ENCODE measurements around the gene ST8SIA2. TPM values are rescaled to one million over a fixed set of nuclear protein-coding genes. Genes with fewer than 3 reads are reported as not detected.
A peak's percentile ranks its signal among the peaks of the same experiment; 100 is the strongest.

The ST8SIA2 gene
- total RNA-seq, 1 donor from 2014 or later = 27.4 TPM

DNA sequence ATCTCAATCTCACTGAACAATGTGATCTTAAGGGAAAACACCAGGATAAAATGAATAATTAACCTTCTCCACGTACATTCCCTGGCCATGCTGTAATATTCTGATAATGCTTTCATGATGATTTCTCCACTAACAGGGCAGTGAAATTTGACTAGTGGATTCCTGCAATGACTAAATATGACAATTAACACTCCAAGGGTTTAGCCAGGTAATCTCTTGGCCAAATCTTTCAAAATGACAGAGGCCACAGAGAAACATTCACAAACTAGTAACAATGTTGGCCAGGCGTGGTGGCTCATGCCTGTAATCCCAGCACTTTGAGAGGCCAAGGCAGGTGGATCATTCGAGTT lies 31.7 kb upstream of the ST8SIA2 start:
- no peaks in the 10 kb centered on the region for H3K4me1 Mint-ChIP-seq
- no peaks in the 10 kb centered on the region for H3K9me3 Mint-ChIP-seq
- no peak overlapping the region for H3K4me3 Mint-ChIP-seq
- H3K27ac Mint-ChIP-seq (ENCODE audit: unreplicated experiment) = no peak overlapping the region
- H3K27me3 Mint-ChIP-seq (ENCODE audit: low read depth) = peaks cover 5% of the 10 kb centered on the region
- no peak for DNase-seq (ENCODE audit: low read depth, low spot score)
- no peaks in the 10 kb centered on the region for H3K36me3 Mint-ChIP-seq (ENCODE audit: low read depth)
- TF ChIP-seq, protein P1, sequence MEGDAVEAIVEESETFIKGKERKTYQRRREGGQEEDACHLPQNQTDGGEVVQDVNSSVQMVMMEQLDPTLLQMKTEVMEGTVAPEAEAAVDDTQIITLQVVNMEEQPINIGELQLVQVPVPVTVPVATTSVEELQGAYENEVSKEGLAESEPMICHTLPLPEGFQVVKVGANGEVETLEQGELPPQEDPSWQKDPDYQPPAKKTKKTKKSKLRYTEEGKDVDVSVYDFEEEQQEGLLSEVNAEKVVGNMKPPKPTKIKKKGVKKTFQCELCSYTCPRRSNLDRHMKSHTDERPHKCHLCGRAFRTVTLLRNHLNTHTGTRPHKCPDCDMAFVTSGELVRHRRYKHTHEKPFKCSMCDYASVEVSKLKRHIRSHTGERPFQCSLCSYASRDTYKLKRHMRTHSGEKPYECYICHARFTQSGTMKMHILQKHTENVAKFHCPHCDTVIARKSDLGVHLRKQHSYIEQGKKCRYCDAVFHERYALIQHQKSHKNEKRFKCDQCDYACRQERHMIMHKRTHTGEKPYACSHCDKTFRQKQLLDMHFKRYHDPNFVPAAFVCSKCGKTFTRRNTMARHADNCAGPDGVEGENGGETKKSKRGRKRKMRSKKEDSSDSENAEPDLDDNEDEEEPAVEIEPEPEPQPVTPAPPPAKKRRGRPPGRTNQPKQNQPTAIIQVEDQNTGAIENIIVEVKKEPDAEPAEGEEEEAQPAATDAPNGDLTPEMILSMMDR (conservative IDR thresholded peaks at IDR 0.05) = no peak

DNA sequence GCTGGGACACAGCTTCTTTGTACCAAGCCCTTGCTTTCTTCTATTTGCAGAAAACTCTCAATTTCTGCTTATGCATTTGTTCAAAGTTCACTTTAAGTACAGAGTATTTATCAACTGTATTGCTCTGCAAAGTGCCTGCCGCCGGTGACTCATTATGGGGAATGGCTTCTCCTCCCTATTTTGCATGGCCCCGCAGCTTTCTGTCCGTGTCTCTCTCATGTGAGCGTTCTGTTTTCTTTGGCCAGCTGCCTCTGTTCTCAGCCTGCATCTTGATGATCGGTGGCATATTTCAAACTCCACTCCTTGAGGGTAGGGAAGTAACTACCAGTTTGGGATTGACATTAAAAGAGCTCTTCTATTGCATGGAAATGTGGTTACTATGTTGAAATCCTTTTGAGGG lies 28.6 kb upstream of the ST8SIA2 start:
- no peak for DNase-seq (ENCODE audit: low read depth, low spot score)
- Mint-ChIP-seq H3K27me3 (ENCODE audit: low read depth) (peaks cover 5% of the 10 kb centered on the region), H3K36me3 (ENCODE audit: low read depth) (no peaks in the 10 kb centered on the region), H3K9me3 (no peaks in the 10 kb centered on the region), H3K4me3 (no peak overlapping the region), H3K27ac (ENCODE audit: unreplicated experiment) (no peak overlapping the region), H3K4me1 (no peaks in the 10 kb centered on the region)
- TF ChIP-seq, protein P1 (conservative IDR thresholded peaks at IDR 0.05) = no peak

DNA sequence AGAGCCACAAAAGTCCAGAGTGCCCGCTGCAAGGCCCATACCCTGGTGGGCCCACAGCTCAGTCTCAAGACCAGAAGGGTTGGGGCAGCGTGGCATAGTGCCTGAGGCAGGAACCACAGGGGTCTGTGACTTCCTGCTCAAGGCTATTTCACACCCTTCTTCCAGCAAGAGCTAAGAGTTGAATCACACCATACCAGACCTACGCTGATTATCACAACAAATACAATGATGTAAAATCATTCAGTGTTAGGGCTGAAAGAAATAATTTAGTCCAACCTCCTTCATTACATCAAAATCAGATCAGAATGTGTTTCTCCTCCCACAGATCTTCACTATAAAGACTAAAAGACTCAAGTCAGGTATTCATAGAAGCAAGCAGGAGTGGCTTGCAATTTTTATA lies 27.8 kb upstream of the ST8SIA2 start:
- TF ChIP-seq, protein P1 (conservative IDR thresholded peaks at IDR 0.05) = no peak
- H3K36me3 Mint-ChIP-seq (ENCODE audit: low read depth) = no peaks in the 10 kb centered on the region
- H3K4me3 Mint-ChIP-seq = no peak overlapping the region
- no peak overlapping the region for H3K27ac Mint-ChIP-seq (ENCODE audit: unreplicated experiment)
- H3K27me3 Mint-ChIP-seq (ENCODE audit: low read depth) = peaks cover 5% of the 10 kb centered on the region
- no peaks in the 10 kb centered on the region for H3K4me1 Mint-ChIP-seq
- no peaks in the 10 kb centered on the region for H3K9me3 Mint-ChIP-seq
- DNase-seq (ENCODE audit: low read depth, low spot score) = no peak

DNA sequence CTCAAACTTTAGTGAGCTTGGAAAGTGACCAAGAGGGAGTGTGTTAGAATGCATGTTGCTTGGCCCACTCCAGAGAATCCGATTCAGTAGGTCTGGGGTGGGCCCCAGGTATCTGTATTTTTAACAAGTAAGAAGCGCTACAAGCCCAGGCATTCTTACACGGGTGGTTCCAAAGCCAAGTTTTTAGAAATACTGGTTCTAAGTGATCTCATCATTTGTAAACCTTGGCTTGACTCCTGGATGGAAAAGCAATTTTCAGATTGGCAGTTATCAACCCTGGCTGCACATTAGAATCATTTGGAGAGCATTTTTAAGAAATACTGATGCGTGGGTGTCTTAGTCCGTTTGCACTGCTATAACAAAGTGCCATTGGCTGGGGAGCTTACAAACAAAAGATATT lies 27.3 kb upstream of the ST8SIA2 start:
- Mint-ChIP-seq H3K4me3 (no peak overlapping the region), H3K27me3 (ENCODE audit: low read depth) (peaks cover 5% of the 10 kb centered on the region), H3K27ac (ENCODE audit: unreplicated experiment) (no peak overlapping the region), H3K9me3 (no peaks in the 10 kb centered on the region), H3K36me3 (ENCODE audit: low read depth) (no peaks in the 10 kb centered on the region), H3K4me1 (no peaks in the 10 kb centered on the region)
- TF ChIP-seq, protein P1 (conservative IDR thresholded peaks at IDR 0.05) = no peak
- no peak for DNase-seq (ENCODE audit: low read depth, low spot score)

DNA sequence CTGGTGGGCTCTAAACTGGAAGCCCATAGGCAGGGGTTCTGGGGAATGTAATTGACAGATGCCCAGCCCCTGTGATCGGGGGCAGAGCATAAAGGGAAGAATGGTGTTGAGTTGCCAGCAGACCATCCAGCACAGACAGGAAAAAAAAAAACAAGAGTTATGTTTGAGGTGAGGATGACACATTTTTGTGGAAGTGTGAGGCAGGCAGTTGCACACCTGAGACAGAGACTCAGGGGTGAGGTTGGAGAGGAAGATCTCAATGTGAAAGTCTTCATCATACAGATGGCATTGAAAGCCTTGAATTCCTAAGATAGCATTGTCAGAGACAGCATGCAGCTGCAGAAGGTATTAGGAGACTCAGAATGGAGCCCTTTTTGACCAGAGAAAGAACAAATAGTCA lies 18.6 kb upstream of the ST8SIA2 start:
- Mint-ChIP-seq H3K4me1 (peaks cover 10% of the 10 kb centered on the region), H3K27ac (ENCODE audit: unreplicated experiment) (no peak overlapping the region), H3K27me3 (ENCODE audit: low read depth) (peaks cover 18% of the 10 kb centered on the region), H3K9me3 (peaks cover 6% of the 10 kb centered on the region), H3K4me3 (no peak overlapping the region), H3K36me3 (ENCODE audit: low read depth) (no peaks in the 10 kb centered on the region)
- TF ChIP-seq, protein P1 (conservative IDR thresholded peaks at IDR 0.05) = no peak
- no peak for DNase-seq (ENCODE audit: low read depth, low spot score)

DNA sequence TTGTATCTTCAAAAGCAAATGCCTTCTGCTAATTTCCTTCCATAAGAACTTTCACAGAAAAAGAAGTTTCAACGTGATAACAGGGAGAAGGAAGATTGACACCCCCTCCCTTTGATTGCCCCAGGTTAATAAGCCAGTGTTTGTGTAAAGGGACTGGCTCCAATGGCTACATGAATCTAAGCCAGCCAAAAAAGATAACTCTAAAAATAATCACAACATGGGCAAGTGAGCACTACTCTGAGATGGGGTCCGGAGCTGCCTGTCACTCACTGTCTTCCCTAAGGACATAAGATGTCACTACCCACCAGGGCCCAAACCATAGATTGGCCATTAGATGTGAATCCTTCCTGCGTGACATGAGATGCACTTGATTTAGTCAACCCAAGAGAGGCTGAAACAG lies 17.6 kb upstream of the ST8SIA2 start:
- no peaks in the 10 kb centered on the region for H3K36me3 Mint-ChIP-seq (ENCODE audit: low read depth)
- H3K27me3 Mint-ChIP-seq (ENCODE audit: low read depth) = peaks cover 24% of the 10 kb centered on the region
- H3K9me3 Mint-ChIP-seq = peaks cover 9% of the 10 kb centered on the region
- H3K4me3 Mint-ChIP-seq = no peak overlapping the region
- TF ChIP-seq, protein P1 (conservative IDR thresholded peaks at IDR 0.05) = no peak
- H3K27ac Mint-ChIP-seq (ENCODE audit: unreplicated experiment) = peak overlapping the region; percentile 21
- no peak for DNase-seq (ENCODE audit: low read depth, low spot score)
- H3K4me1 Mint-ChIP-seq = peaks cover 10% of the 10 kb centered on the region

Measured in neural crest cell (in vitro differentiated cells).